Measurements from ENCODE around the gene RGS1.
A peak's percentile ranks its signal among the peaks of the same experiment; 100 is the strongest.
"Not testable (repeated sequence)": the region's sequence is repeated elsewhere in the genome, so short reads cannot be mapped to it uniquely, and the experiment has no call there.

The RGS1 gene, protein sequence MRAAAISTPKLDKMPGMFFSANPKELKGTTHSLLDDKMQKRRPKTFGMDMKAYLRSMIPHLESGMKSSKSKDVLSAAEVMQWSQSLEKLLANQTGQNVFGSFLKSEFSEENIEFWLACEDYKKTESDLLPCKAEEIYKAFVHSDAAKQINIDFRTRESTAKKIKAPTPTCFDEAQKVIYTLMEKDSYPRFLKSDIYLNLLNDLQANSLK

DNA sequence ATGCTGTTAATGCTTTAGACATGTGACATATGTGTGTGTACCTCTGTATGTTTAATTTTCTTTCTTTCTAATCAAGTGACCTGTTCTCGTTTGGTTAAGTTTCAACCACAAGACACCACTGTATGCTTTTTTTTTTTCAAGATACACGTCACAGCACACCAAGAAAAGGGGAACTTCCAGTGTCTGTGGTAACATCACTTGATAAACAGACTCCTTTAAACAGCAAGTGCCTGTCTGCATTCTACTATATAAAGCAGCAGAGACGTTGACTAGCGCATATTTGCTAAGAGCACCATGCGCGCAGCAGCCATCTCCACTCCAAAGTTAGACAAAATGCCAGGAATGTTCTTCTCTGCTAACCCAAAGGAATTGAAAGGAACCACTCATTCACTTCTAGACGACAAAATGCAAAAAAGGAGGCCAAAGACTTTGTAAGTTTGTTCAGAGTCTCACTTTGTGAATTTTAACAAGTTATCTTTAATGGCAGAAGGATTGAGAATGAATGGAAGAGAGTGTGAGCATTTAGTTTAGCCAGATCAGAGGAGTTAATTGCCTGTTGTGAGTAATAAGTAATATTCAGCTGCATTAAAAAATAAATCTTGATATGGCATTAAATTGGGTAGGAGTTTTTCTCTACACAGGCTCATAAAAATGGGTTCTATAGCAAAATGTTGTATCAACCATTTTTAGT lies at the start of gene RGS1:
TSS of gene RGS1 (plus strand) at position 275 of the 691 bp plus-strand sequence. CDS start at position 295, 20 bp downstream.
- DNase-seq (ENCODE audit: low read depth), result no peak
- no peak within 1 kb of the TSS for H3K4me3 ChIP-seq (ENCODE audit: low read depth, low read length)

DNA sequence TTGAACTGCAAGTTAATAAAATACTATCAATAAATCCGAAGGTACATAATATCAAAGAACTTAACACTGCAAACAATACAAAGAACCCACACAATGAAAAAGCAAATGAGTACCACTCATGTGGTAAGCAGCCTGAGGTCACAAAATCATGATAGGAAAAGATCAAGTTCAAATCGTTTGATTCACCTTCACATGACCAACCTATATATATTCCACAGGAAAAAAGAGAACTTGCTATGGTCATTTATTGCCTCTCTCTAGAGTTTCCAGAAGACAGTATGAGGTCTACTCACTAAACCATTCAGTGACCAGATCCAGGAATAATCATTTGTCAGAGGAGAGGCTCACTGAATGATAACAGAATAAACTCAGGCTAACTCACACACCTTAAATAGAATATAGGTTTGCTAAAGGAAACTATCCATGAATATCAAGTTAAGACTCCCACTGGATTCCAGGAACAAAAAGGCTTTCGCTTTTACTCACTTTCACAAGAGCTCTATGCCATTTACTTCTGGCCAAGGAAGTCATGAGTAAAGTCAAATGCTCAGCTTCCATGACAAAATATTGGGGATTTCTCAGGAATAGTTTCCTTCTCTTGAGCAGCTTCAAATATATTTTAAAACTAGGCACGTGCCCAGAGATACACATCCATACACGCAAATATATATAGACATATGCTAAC lies 48.3 kb upstream of the RGS1 start:
- DNase-seq (ENCODE audit: low read depth), result no peak
- H3K4me3 ChIP-seq (ENCODE audit: low read depth, low read length), result no peak overlapping the region

DNA sequence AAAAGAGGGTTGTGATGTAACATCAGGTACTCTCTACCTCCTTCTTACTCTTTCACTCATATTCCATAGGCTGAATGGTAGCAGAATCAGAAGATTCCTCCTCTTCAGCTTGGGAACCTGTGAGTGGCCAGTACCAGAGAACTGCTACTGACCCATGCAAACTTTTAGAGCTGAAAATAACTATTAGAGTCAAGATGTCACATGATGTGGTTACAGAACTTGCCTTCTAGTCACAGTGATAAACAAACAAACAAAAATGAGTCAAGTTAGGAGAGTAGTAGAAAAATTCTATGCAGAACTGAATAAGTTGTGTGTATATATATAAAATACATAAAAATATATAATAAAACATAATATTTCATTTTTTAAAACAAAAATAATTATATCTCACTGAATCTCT lies 47.6 kb upstream of the RGS1 start:
- no peak overlapping the region for H3K4me3 ChIP-seq (ENCODE audit: low read depth, low read length)
- no peak for DNase-seq (ENCODE audit: low read depth)

DNA sequence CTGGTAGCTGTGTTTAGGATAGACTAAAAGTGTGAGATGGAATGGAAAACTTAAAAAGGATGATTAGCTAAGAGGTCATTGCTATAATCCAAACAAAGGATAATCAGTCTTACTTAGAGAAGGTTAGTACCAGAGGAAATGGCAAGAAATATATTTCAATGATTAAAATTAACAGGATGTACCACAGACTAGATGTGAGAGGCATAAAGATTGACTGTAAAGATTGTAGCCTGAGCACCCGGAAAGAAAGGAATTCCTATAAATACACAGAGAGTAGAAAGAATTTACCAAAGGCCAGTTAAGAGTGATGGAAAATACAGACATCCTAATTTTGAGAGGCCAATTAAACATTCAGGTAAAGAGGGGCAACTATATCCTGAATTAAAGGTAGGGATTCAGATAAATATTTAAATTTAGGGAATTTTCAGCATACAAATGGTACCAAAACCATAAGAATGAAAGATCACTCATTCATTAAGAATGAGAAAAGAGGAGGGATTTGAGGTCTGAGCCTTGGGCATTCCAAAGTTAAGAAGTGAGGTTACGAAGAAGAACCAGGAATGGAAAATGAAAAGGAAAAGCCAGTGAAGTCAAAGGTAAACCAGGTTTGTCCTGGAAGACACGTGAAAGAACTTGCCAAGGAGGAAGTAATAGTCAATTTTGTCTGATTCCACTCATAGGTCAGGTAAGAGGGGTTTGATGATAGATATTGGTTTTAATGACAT lies 46.4 kb upstream of the RGS1 start:
- no peak for DNase-seq (ENCODE audit: low read depth)
- no peak overlapping the region for H3K4me3 ChIP-seq (ENCODE audit: low read depth, low read length)

DNA sequence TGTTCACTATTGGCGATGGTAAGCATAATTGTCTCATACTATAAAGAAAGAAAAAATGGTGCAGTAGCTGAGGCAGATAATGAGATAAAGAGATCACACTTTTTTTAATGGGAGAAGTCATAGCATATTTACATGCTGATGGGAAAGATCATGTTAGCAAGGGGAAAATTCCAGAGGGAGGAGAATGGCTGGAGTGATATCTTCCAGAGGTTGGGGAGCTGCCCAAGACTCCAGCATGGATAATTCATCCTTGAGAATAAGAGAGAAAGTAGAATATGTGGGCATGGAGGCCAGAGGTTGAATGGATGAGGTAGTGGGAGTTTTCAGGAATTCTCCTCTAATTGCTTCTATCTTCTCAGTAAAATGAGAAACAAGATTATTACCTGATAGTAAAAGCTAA lies 45.8 kb upstream of the RGS1 start:
- H3K4me3 ChIP-seq (ENCODE audit: low read depth, low read length), result no peak overlapping the region
- DNase-seq (ENCODE audit: low read depth), result no peak

DNA sequence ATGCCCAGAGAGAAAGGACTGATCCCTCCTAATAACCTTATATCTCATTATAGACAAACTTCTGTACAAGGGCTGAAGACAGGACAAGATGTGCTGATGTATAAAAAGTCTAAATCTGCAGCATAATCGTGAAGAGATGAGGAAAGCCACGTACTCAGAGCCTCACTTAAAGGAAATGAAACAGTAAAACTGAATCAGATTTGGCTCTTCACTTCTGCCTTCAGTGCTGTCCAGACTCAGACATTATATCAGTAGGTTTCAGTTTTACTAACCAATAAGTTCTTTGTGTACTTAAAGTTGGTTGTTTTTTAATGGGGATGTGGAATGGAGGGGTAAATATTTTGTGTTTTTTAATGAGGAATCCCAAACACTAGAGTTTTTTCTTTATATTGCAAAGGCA lies 45.3 kb upstream of the RGS1 start:
- DNase-seq (ENCODE audit: low read depth), result no peak
- no peak overlapping the region for H3K4me3 ChIP-seq (ENCODE audit: low read depth, low read length)

DNA sequence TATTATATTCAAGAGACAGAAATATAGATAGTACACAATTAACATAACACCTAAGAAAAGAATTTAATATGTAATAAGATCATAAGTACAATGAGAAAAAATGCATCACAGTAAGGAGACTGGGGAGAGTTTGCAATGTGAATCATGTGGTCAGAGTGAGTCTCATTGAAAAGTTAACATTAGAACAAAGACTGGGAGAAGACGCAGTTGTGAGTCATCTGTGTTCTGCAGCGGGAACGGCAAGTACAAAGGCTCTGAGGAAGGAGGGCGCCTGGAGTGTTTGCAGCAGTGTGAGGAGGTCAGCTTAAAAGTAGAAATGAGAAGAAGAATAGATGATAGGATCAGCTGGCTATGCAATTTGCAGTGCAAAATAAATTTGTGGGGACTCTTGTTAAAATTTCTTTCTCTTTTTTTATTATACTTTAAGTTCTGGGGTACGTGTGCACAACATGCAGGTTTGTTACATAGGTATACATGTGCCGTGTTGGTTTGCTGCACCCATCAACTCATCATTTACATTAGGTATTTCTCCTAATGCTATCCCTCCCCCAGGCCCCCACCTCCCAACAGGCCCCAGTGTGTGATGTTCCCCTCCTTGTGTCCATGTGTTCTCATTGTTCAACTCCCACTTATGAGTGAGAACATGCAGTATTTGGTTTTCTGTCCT lies 44.4 kb upstream of the RGS1 start:
- not testable (repeated sequence) for H3K4me3 ChIP-seq (ENCODE audit: low read depth, low read length)
- peak; percentile 91 for DNase-seq (ENCODE audit: low read depth)

DNA sequence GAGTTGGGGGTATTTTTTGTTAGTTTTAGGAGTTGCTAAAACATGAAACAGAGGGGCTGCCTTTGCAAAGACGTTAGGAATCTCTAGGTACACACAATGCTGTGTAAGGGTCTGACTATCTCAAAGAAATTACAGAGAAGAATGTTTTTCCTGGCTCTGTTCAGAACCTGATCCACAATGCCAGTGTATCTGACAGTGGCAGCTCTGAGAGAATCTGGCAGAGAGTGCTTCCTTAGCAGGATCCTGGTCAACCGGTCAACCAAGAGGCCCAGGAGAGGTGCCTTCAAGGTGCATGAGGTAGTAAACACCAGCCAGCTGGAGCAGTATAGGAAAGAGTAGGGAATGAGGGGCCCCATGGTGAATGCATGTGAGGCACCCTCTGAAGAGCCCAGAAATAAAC lies 40.9 kb upstream of the RGS1 start:
- H3K4me3 ChIP-seq (ENCODE audit: low read depth, low read length), result no peak overlapping the region
- DNase-seq (ENCODE audit: low read depth), result no peak

DNA sequence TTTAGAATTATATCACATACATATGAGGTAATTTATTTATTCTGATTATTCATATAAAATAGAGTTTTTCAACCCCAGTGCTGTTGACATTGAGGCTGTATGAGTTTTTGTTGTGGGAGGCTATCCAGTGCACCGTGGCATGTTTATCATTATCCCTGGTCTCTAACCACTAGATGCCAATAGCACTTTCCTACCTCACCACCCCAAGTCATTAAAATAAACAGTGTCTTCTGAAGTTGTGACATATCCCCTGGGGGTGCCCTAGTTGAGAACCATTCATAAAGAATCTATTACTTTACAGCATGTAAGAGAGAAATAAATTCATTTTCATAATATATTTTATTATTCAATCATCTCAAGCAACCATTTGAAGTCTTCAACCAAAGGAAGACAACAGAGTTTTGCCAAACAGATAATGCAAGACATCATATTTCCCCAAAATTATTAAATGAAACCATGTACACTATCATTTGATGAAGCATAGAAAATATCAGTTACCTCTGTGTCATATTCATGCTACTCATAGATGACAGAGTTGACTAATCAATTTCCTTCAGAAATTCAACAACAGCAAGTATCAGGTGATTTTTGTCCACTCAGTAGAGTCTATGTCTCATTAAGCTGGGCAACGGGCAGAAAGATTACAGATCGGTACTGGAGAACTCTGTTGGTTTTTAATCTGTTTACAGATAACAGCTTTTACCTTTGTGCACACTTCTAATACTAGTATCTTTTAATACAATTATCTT lies 39.5 kb upstream of the RGS1 start:
- no peak for DNase-seq (ENCODE audit: low read depth)
- H3K4me3 ChIP-seq (ENCODE audit: low read depth, low read length), result no peak overlapping the region

DNA sequence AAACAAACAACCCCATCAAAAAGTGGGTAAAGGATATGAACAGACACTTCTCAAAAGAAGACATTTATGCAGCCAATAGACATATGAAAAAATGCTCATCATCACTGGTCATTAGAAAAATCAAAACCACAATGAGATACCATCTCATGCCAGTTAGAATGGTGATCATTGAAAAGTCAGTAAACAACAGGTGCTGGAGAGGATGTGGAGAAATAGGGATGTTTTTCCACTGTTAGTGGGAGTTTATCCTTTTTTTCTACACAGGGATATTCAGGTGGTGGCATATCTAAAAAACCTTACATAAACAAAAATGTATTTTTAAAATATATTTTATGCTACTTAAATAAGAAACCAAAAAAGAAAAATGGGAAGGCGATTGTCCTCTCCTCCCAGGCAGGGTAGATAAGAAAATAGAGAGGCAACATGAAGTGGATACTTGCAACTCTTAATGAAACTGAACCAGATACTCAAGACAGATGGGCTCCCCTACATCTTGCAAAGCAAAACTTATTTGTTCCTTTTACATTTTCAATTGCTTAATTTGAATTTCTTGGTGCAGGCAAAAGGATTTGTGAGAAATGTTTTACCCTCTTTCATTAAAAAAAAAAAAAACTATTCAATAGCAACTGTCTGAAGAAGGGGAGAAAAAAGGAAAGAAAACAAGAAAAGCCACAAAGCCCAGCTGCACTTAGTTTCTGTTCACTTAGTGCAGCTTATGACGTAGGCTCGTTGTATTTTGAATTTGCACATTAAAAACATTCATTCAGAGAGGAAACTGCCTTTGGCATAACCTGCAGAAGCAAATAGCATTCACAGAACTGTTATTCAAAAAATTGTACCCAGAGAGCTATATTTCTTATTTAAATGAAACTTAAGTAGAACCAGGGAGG lies 36.9 kb upstream of the RGS1 start:
- DNase-seq (ENCODE audit: low read depth), result no peak
- no peak overlapping the region for H3K4me3 ChIP-seq (ENCODE audit: low read depth, low read length)

DNA sequence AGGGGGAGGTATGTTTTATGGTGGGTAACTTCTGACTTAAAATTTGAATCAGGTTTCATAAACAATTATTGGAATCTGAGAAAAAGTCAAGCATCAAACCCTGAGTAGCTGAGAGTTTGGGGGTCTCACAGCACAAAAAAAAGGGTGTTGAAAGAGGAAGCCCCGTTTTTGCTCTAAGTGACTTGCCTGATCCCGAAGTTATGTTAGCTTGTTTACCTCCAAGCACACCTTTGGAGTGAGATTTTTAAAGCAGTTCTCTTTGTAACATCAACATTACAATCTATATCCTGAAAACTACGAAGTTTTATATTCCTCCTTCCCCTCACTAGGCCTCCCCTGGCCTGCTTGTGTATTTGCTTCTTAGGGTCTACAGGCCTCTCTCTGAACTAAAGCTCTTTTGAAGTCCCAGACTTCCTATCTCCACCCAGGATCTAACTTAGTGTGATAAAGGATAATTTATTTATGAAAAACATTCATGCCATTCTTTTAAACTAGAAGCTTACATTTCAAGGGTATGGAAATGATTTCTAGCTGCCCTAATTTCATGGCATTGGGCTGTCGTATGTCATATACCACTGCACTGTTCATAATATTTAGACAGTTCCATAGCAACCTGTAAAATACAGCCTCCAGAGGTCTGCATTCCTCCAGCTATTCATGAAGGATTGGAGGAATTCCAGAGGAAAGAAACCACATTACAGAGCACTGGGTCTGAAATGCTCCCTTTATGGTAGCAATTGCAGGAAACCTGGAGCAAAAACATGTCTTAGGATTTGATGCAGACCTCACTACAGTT lies 36.1 kb upstream of the RGS1 start:
- peak; percentile 91 for DNase-seq (ENCODE audit: low read depth)
- no peak overlapping the region for H3K4me3 ChIP-seq (ENCODE audit: low read depth, low read length)

DNA sequence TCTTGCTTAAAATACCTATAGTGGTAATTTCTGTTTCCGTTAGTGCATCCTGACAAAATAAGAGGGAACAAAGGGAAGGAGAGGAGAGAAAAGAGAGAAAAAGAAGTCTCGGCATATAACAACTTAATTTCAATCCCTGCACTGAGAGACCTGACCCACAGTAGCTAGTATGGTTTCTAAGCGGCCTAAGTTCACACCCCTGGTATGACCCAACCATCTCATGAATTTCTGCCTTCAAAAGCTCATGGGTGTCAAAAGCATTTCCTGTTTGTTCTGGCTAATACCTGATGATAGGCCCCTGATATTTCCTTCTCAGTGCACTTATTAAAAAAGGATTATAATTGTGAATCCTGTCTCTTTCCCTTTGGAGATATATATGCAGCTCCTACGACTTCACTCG lies 32.1 kb upstream of the RGS1 start:
- no peak overlapping the region for H3K4me3 ChIP-seq (ENCODE audit: low read depth, low read length)
- DNase-seq (ENCODE audit: low read depth), result no peak

DNA sequence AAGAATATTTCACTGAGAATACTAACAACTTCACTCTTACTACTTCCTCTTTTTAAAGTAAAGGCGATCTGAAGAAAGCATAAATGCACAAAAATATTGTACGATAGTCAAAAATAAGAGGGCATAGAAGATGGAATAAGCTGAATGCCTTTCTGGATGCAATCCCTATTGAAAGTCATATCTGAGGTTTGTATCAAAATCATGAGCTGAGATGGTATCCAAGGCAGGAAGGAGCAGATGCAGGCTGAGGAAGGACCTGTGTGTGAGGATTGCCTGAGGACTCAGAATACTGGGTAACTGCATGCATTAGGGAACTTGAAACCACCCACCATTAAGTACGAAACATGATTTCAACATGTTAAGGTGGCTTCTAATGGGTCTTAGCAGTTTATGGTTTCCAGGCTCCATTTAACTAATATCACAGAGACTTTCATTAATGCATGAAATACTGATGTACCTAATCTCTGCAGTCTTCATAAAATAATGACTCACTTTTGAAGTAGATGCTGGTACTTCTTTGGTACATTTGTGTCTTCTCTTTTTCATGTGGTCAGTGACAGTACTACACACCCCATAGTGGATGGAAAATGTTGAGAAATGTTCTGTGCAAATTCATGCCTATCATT lies 29.6 kb upstream of the RGS1 start:
- H3K4me3 ChIP-seq (ENCODE audit: low read depth, low read length), result no peak overlapping the region

DNA sequence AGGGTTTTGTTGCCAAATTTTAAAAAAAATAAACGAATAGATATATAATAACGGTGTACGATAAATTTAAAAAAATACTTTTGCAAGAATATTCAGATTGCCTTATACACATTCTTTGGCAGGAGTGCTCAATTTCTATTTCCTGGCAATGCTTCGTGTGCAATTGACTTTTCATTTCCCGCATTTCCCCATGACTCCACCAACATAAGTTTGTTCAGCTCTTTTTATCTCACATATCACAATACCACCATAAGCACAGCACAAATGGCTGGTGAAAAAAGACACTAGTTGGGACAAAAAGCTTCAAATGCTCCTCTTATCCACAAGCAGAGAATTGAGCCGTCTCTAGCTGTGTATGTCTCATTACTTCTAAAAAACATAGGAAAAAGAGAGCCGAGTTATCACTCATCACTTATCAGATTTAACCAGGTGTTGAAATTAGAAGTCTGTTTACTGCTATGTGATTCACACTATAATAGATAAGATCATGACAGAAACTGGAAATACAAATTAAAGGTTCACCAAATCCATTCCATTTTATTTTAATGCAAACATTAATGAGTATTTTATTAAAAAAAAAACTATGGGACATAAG lies 28.9 kb upstream of the RGS1 start:
- no peak for DNase-seq (ENCODE audit: low read depth)

More for the DNA sequence above, 29.6 kb upstream of the RGS1 start:
- no peak for DNase-seq (ENCODE audit: low read depth)

DNA sequence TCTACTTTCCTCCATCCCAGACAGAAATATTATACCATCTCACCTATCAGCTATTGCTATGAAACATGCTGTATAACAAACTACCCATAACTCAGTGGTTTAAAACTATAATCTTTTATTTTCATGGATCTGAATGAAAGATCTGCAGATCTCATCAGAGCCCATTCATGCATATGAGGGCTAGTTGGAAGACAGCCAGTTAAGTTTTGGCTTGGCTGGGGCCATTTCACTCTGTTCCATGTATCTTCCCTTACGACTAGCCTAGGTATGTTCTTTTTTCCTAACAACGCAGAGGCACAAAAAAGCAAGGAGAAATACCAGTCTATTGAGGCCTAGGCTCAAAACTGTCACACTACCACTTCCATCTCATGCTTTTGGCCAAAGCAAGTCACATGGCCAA lies 28.1 kb upstream of the RGS1 start:
- H3K4me3 ChIP-seq (ENCODE audit: low read depth, low read length), result no peak overlapping the region
- DNase-seq (ENCODE audit: low read depth), result no peak

More for the DNA sequence above, 28.9 kb upstream of the RGS1 start:
- no peak overlapping the region for H3K4me3 ChIP-seq (ENCODE audit: low read depth, low read length)

DNA sequence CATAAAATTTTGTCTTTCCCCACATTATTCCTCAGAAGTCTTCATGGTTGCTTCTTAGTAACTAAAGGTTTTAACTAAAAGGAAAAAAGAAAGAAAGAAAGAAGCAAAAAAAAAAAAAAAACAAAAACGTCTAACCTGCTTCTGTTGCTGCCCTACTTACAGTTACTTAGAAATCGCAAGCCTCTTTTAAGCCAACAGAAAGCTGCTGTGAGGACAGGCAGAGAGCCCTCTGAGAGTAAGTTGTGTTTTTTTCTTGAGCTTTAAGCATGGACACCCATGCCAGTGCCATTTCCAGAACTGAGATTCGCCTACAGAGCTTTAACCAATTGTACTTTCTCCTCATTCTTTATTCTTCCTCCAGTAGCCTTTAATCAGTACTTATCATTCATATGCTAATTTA lies 25.6 kb upstream of the RGS1 start:
- no peak for DNase-seq (ENCODE audit: low read depth)
- H3K4me3 ChIP-seq (ENCODE audit: low read depth, low read length), result no peak overlapping the region
